Prostate gland (tissue), 2 donors: ENCODE data around the gene DMRTB1. TPM values are rescaled to one million over a fixed set of nuclear protein-coding genes. Genes with fewer than 3 reads are reported as not detected.

Experiments
- DNase-seq: peaks from one replicate; pipeline ENCODE4 v3.0.0-alpha.2; 2019; ENCODE audit warnings: low spot score
- H3K27ac ChIP-seq, 2 donors: fragments of 200-600 bp; sonication (generic); 2 replicates each; pipeline ENCODE4 v1.5.1; 2017 to 2019
- H3K27me3 ChIP-seq: fragments of 200-600 bp; sonication (generic); replicated peaks from 2 replicates; pipeline ENCODE4 v1.5.1; 2019; ENCODE audit not compliant: insufficient read depth
- H3K36me3 ChIP-seq, 2 donors: fragments of 200-600 bp; sonication (generic); 1 replicate in 1 of 2; 2 replicates in 1 of 2; pipeline versions ENCODE4 v1.5.1 to v1.8.1; 2017 to 2019
- H3K4me1 ChIP-seq: fragments of 200-600 bp; sonication (generic); replicated peaks from 2 replicates; pipeline ENCODE4 v1.5.1; 2019
- H3K4me3 ChIP-seq, 2 donors: fragments of 200-600 bp; sonication (generic); 2 replicates each; pipeline ENCODE4 v1.5.1; 2017 to 2019
- H3K9me3 ChIP-seq: fragments of 200-600 bp; sonication (generic); 2 replicates; pipeline ENCODE4 v1.5.1; 2017
- CTCF ChIP-seq, 4 experiments: fragments of 200-600 bp in 2 of 4; fragments of 450-650 bp in 2 of 4; sonication (generic) in 2 of 4; IDR thresholded peaks; 1 replicate in 3 of 4; 2 replicates in 1 of 4; pipeline ENCODE4 v1.5.1; 2016 to 2019; ENCODE audit warnings: antibody characterized with exemption in 4 of 4, mild to moderate bottlenecking in 2 of 4, moderate library complexity in 2 of 4
- POLR2A ChIP-seq: fragments of 450-650 bp; IDR thresholded peaks from one replicate; pipeline ENCODE4 v1.6.1; 2016; ENCODE audit warnings: antibody characterized with exemption, mild to moderate bottlenecking
- POLR2AphosphoS5 ChIP-seq: sonication (generic); formaldehyde crosslinking; IDR thresholded peaks from one replicate; pipeline ENCODE4 v1.6.1; 2017; ENCODE audit warnings: antibody characterized with exemption
- WGBS: methylation state at CpG from one replicate; pipeline ENCODE4 v1.1.5; 2018; 5-methylcytosine and 5-hydroxymethylcytosine counted together
- intact Hi-C: fragments of 100-400 bp; cut with DNase I; formaldehyde crosslinking; loops from one replicate; pipeline ENCODE4 v1.14.2; 2022
- total RNA-seq, 2 donors: library from RNA; depleted of rRNA; stranded (reverse); fragments of >200 nt; gene quantifications; one replicate each; pipeline ENCODE4 v1.1.0, GENCODE V29; 2016

DMRTB1 gene
- total RNA-seq, 2 donors from 2014 or later: 14.3 TPM; not detected in 1

- WGBS: 74% methylated on average over 11 of the region's 11 CpGs
- TF ChIP-seq CTCF (IDR thresholded peaks at IDR 0.05): no peak
- TF ChIP-seq POLR2AphosphoS5: no peak
- no peak for TF ChIP-seq POLR2A
- no peaks in the 10 kb centered on the region for H3K9me3 ChIP-seq
- no peaks in the 10 kb centered on the region for H3K27me3 ChIP-seq
- intact Hi-C loops: no loop called here
- H3K4me3 ChIP-seq: no peak overlapping the region
- no peak overlapping the region for H3K27ac ChIP-seq
- no peak for DNase-seq
- no peaks in the 10 kb centered on the region for H3K36me3 ChIP-seq
- no peaks in the 10 kb centered on the region for H3K4me1 ChIP-seq
These were observed 3.7 kb downstream of the DMRTB1 start for GRCh38 chr1:53462769-53463501.

- DNase-seq: no peak
- no peaks in the 10 kb centered on the region for H3K4me1 ChIP-seq
- intact Hi-C loops: no loop called here
- no peaks in the 10 kb centered on the region for H3K27me3 ChIP-seq
- no peak overlapping the region for H3K4me3 ChIP-seq
- H3K9me3 ChIP-seq: no peaks in the 10 kb centered on the region
- no peak overlapping the region for H3K27ac ChIP-seq
- no peaks in the 10 kb centered on the region for H3K36me3 ChIP-seq
- 87% methylated on average over 24 of the region's 24 CpGs for WGBS
- TF ChIP-seq POLR2A (no peak), POLR2AphosphoS5 (no peak), CTCF (IDR thresholded peaks at IDR 0.05) (no peak)
These were observed 5.0 kb downstream of the DMRTB1 start for GRCh38 chr1:53463961-53464899.

- 71% methylated on average over 4 of the region's 4 CpGs for WGBS
- Histone ChIP-seq H3K4me3 (no peak overlapping the region), H3K4me1 (no peaks in the 10 kb centered on the region), H3K27ac (no peak overlapping the region), H3K27me3 (no peaks in the 10 kb centered on the region), H3K36me3 (no peaks in the 10 kb centered on the region), H3K9me3 (no peaks in the 10 kb centered on the region)
- DNase-seq: no peak
- TF ChIP-seq CTCF (IDR thresholded peaks at IDR 0.05): no peak
- TF ChIP-seq POLR2A: no peak
- TF ChIP-seq POLR2AphosphoS5: no peak
- intact Hi-C loops: no loop called here
These were observed 6.1 kb downstream of the DMRTB1 start for GRCh38 chr1:53465023-53465957.

GRCh38 chr1:53467391-53467790 lies 8.2 kb downstream of the DMRTB1 start:
- Histone ChIP-seq H3K27me3 (no peaks in the 10 kb centered on the region), H3K27ac (no peak overlapping the region), H3K4me3 (no peak overlapping the region), H3K36me3 (no peaks in the 10 kb centered on the region), H3K9me3 (no peaks in the 10 kb centered on the region), H3K4me1 (no peaks in the 10 kb centered on the region)
- no peak for DNase-seq
- TF ChIP-seq POLR2AphosphoS5 (no peak), CTCF (IDR thresholded peaks at IDR 0.05) (no peak), POLR2A (no peak)
- intact Hi-C loops: no loop called here
